NCI-H2171 treated with DMSO at 0.1 percent for 48 hours (cell line): Measurements from ENCODE around the gene ITIH1.
"Not testable (repeated sequence)": the region's sequence is repeated elsewhere in the genome, so short reads cannot be mapped to it uniquely, and the experiment has no call there.

Experiments
- DNase-seq: peaks from one replicate; lab custom pipeline; 2025; lab: John Stamatoyannopoulos, UW

Gene ITIH1

GRCh38 chr3:52774066-52774713, 3.2 kb upstream of the ITIH1 start:
- DNase-seq = no peak

- no peak for DNase-seq
Observed at GRCh38 chr3:52774901-52775864, 2.2 kb upstream of the ITIH1 start.

GRCh38 chr3:52775877-52776276, 1.5 kb upstream of the ITIH1 start:
- no peak for DNase-seq

GRCh38 chr3:52776486-52776885, 913 bp upstream of the ITIH1 start:
- DNase-seq = not testable (repeated sequence)

- no peak for DNase-seq
Observed at GRCh38 chr3:52777959-52778805, 783 bp downstream of the ITIH1 start.

GRCh38 chr3:52779011-52779836, 1.8 kb downstream of the ITIH1 start:
- no peak for DNase-seq

- no peak for DNase-seq
Observed at GRCh38 chr3:52779837-52780585, 2.6 kb downstream of the ITIH1 start.

GRCh38 chr3:52781741-52782140, 4.3 kb downstream of the ITIH1 start:
- DNase-seq = no peak

GRCh38 chr3:52782412-52783210, 5.2 kb downstream of the ITIH1 start:
- no peak for DNase-seq

- no peak for DNase-seq
Observed at GRCh38 chr3:52783211-52783555, 5.8 kb downstream of the ITIH1 start.

GRCh38 chr3:52784021-52784621, 6.7 kb downstream of the ITIH1 start:
- no peak for DNase-seq

- DNase-seq = no peak
Observed at GRCh38 chr3:52784931-52785590, 7.7 kb downstream of the ITIH1 start.

GRCh38 chr3:52786330-52787215, 9.2 kb downstream of the ITIH1 start:
- DNase-seq = no peak

GRCh38 chr3:52787246-52787645, 9.8 kb downstream of the ITIH1 start:
- DNase-seq = no peak

- no peak for DNase-seq
Observed at GRCh38 chr3:52787672-52788625, 10.6 kb downstream of the ITIH1 start.

- DNase-seq = no peak
Observed at GRCh38 chr3:52788890-52789745, 11.7 kb downstream of the ITIH1 start.
